ENCODE data around the gene ZNF598.
"Not testable (repeated sequence)": the region's sequence is repeated elsewhere in the genome, so short reads cannot be mapped to it uniquely, and the experiment has no call there.

ZNF598 gene

GRCh38 chr16:2029350-2029749 lies 19.7 kb upstream of the ZNF598 start:
- in situ Hi-C loops (cut with HindIII; ENCODE audit: low sequenced_read_pairs) = no loop called here

GRCh38 chr16:2028620-2029220 lies 19.1 kb upstream of the ZNF598 start:
- in situ Hi-C loops (cut with HindIII; ENCODE audit: low sequenced_read_pairs) = no loop called here

- in situ Hi-C loops (cut with HindIII; ENCODE audit: low sequenced_read_pairs) = no loop called here
These were observed 18.5 kb upstream of the ZNF598 start for GRCh38 chr16:2028146-2028545.

GRCh38 chr16:2027024-2028010 lies 17.7 kb upstream of the ZNF598 start:
- in situ Hi-C loops (cut with HindIII; ENCODE audit: low sequenced_read_pairs) = no loop called here

GRCh38 chr16:2026461-2027023 lies 16.9 kb upstream of the ZNF598 start, which contains the start of gene NHERF2:
TSS of gene NHERF2 (plus strand) at chr16:2026902. CDS start at chr16:2027006, 104 bp downstream.
- in situ Hi-C loops (cut with HindIII; ENCODE audit: low sequenced_read_pairs) = no loop called here

- in situ Hi-C loops (cut with HindIII; ENCODE audit: low sequenced_read_pairs) = no loop called here
These were observed 16.3 kb upstream of the ZNF598 start for GRCh38 chr16:2025878-2026460.

GRCh38 chr16:2025251-2025650 lies 15.6 kb upstream of the ZNF598 start:
- in situ Hi-C loops (cut with HindIII; ENCODE audit: low sequenced_read_pairs) = no loop called here

- in situ Hi-C loops (cut with HindIII; ENCODE audit: low sequenced_read_pairs) = no loop called here
These were observed 14.4 kb upstream of the ZNF598 start for GRCh38 chr16:2024032-2024420.

GRCh38 chr16:2023092-2024031 lies 13.7 kb upstream of the ZNF598 start:
- in situ Hi-C loops (cut with HindIII; ENCODE audit: low sequenced_read_pairs) = no loop called here

GRCh38 chr16:2022723-2023091 lies 13.1 kb upstream of the ZNF598 start:
- in situ Hi-C loops (cut with HindIII; ENCODE audit: low sequenced_read_pairs) = no loop called here

- in situ Hi-C loops (cut with HindIII; ENCODE audit: low sequenced_read_pairs) = no loop called here
These were observed 10.6 kb upstream of the ZNF598 start for GRCh38 chr16:2019921-2020831.

- in situ Hi-C loops (cut with HindIII; ENCODE audit: low sequenced_read_pairs) = no loop called here
These were observed 9.9 kb upstream of the ZNF598 start, which contains the start of gene NPW for GRCh38 chr16:2019518-2019920. TSS of gene NPW (plus strand) at chr16:2019785.

GRCh38 chr16:2016407-2016922 lies 6.8 kb upstream of the ZNF598 start:
- in situ Hi-C loops (cut with HindIII; ENCODE audit: low sequenced_read_pairs) = no loop called here

GRCh38 chr16:2015947-2016208 lies 6.3 kb upstream of the ZNF598 start:
- in situ Hi-C loops (cut with HindIII; ENCODE audit: low sequenced_read_pairs) = no loop called here

GRCh38 chr16:2015117-2015946 lies 5.7 kb upstream of the ZNF598 start:
- in situ Hi-C loops (cut with HindIII; ENCODE audit: low sequenced_read_pairs) = no loop called here

GRCh38 chr16:2013527-2013926 lies 3.9 kb upstream of the ZNF598 start:
- in situ Hi-C loops (cut with HindIII; ENCODE audit: low sequenced_read_pairs) = no loop called here

GRCh38 chr16:2011726-2012125 lies 2.1 kb upstream of the ZNF598 start:
- in situ Hi-C loops (cut with HindIII; ENCODE audit: low sequenced_read_pairs) = not testable (repeated sequence)

- in situ Hi-C loops (cut with HindIII; ENCODE audit: low sequenced_read_pairs) = no loop called here
These were observed 383 bp downstream of the ZNF598 start for GRCh38 chr16:2009164-2009711.

Data from endothelial cell of hepatic sinusoid (primary cell).